Measurements from ENCODE around the gene DSC1.

GRCh38 chr18:31146809-31147208 is 15.8 kb downstream of the DSC1 start:
- TF ChIP-seq CTCF (IDR thresholded peaks at IDR 0.05) (no peak), POLR2A (IDR thresholded peaks at IDR 0.05) (no peak)

Measured in adrenal gland (tissue), 5 donors.